ENCODE data around the gene ABHD11. TPM values are rescaled to one million over a fixed set of nuclear protein-coding genes. Genes with fewer than 3 reads are reported as not detected.
A peak's percentile ranks its signal among the peaks of the same experiment; 100 is the strongest.

The ABHD11 gene
- total and polyA plus RNA-seq, 9 of the 15 experiments (the other 6 are each of a cell fraction or from before 2014, with no cell fraction given) = 7.7 to 44.2 (median 18.9) TPM

- TF ChIP-seq MED1 (CRISPR knock-in tag; IDR thresholded peaks at IDR 0.05; ENCODE audit: borderline replicate concordance) (no peak), ZNF512 (tag; IDR thresholded peaks at IDR 0.05) (no peak), DIDO1 (tag; IDR thresholded peaks at IDR 0.05; ENCODE audit: low read depth) (no peak), CREB3 (tag; conservative IDR thresholded peaks at IDR 0.05; ENCODE audit: low read depth) (no peak), ZBTB33 (CRISPR knock-in tag; IDR thresholded peaks at IDR 0.05) (peak; percentile 64), ZNF165 (CRISPR knock-in tag; IDR thresholded peaks at IDR 0.05; ENCODE audit: borderline replicate concordance) (no peak), PKNOX1 (IDR thresholded peaks at IDR 0.05) (no peak), TFAP4 (CRISPR knock-in tag; IDR thresholded peaks at IDR 0.05; ENCODE audit: borderline replicate concordance) (peak; percentile 24; the same call in 1 of the 2 replicates)
These were observed 4.4 kb upstream of the ABHD11 start (continued) for GRCh38 chr7:73742753-73743641.

All from K562 (cell line).